A549 treated with AZD9567 at 1 μM for 4 hours (cell line): Measurements from ENCODE around the gene TOPBP1. TPM values are rescaled to one million over a fixed set of nuclear protein-coding genes. Genes with fewer than 3 reads are reported as not detected.

Source experiments
- total RNA-seq: library from RNA; stranded (reverse); fragments of 200-300 nt; extraction: Qiagen RNA extraction; gene quantifications from 5 replicates; pipeline ENCODE4 v1.2.3, GENCODE V29; 2022; ENCODE audit not compliant: insufficient read depth

Gene TOPBP1
- 19.7 to 36.7 TPM (median 22.2 TPM) in 5 replicates for total RNA-seq

DNA sequence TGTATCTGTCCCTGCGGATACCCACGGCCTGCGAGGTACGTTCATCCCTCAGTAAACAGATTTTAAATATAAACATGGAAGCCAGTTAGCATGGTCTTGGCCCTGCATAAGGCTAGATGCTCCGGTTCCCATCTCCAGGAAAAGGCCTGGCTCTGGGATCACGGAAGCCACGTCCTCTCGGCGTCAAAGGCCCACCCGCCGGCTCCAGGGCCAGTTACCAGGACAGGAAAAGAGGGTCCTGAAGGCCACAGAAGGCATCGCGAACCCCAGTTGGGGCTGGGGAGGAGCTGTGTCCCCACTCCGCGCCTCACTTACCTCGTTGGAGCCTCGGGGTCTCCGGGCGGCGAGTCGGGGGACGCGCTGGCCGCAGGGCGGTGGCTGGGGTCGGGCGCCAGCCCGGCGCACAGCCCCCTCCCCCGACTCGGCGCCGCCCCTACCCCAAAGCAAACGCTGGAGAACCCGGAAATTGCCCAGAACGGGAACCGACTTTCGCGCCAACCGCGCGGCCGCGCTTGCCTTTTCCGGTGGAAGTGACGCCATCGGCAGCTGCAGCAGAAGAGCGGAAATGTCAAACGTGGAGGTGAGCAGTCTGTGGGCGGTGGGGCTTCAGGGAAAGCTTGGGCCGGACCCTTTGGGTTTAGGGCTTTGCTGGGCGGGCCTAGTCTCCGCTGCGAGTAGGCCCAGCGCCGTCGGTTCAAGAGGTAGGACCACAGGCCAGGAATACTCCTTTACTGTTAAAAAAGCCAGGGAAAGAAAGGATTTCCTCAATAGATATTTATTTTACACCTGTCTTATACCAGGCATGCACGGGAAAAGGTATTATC is at the start of gene TOPBP1:
TOPBP1 (minus strand) TSS at position 488 of the 824 bp plus-strand sequence. CDS start 814 bp downstream, outside the sequence.

DNA sequence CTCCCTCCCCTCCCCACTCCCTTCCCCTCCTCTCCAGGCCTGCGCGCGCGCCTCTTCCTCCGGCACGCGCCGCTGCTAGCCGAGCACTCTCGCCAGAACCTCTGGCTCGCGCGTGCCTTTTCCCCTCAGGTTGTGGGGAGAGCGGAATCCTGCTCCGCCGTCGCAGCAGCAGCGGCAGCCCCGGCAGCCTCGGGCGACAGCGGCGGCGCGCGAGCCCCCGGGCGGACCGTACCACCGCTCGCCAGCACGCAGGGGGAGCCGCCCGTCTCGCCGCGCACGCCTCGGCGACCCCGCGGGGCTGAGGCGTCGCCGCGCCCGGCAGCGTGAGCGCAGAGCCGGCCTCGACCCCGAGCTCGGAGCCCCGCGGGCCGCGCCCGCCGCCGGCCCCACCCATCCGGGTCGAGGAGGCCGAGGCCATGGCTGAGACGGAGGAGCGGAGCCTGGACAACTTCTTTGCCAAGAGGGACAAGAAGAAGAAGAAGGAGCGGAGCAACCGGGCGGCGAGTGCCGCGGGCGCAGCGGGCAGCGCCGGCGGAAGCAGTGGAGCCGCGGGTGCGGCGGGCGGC is 88.0 kb downstream of the TOPBP1 start, which contains the start of gene CDV3:
CDV3 (plus strand) TSS at position 58 of the 566 bp plus-strand sequence; CDS start at position 417, 359 bp downstream.

Other genes starting within 250 kb of the TOPBP1 start
- 109 to 182 TPM (median 113 TPM) in 5 replicates for gene CDV3, start 88.3 kb downstream of the TOPBP1 start, total RNA-seq
- gene TF, start 84.5 kb upstream of the TOPBP1 start, total RNA-seq, result 0.41 to 21.3 TPM (median 1.3 TPM) in 5 replicates
- 55.4 to 92.9 TPM (median 57.6 TPM) in 5 replicates for gene SRPRB, start 143.9 kb upstream of the TOPBP1 start, total RNA-seq
- gene RAB6B, start 233.9 kb upstream of the TOPBP1 start, total RNA-seq, result 1.7 to 8.2 TPM (median 2.2 TPM) in 5 replicates